Calu3 (cell line): ENCODE measurements around the gene GNAT1. TPM values are rescaled to one million over a fixed set of nuclear protein-coding genes. Genes with fewer than 3 reads are reported as not detected.

Experiments
- Bru-seq: library from RNA; stranded (reverse); fragments of 400-500 nt; gene quantifications from one replicate; lab custom pipeline; 2021; lab: Mats Ljungman, UMichigan
- BruChase-seq, 2 experiments: library from RNA; stranded (reverse); fragments of 400-500 nt; gene quantifications; one replicate each; lab custom pipeline; 2021; lab: Mats Ljungman, UMichigan
- BruUV-seq: library from RNA; stranded (reverse); fragments of 400-500 nt; replicated peaks from 2 replicates; lab custom pipeline; 2021; lab: Mats Ljungman, UMichigan
- CTCF ChIA-PET: fragments of 300-600 bp; sonication (Branson Sonifier 250); formaldehyde crosslinking; loops from one replicate; lab custom pipeline; 2022; ENCODE audit warnings: antibody characterized with exemption; lab: Charles Lee
- DNase-seq: peaks from one replicate; pipeline ENCODE4 v3.0.0; 2022
- H3K27ac Mint-ChIP-seq: one replicate; pipeline ENCODE4 v1.8.0; 2022; ENCODE audit warnings: mixed read lengths; ENCODE audit not compliant: unreplicated experiment
- H3K27me3 Mint-ChIP-seq: one replicate; pipeline ENCODE4 v1.8.0; 2022; ENCODE audit warnings: mixed read lengths; ENCODE audit not compliant: unreplicated experiment
- H3K36me3 Mint-ChIP-seq: one replicate; pipeline ENCODE4 v1.8.0; 2022; ENCODE audit warnings: mild to moderate bottlenecking, moderate library complexity, mixed read lengths; ENCODE audit not compliant: insufficient read depth, unreplicated experiment
- H3K4me1 Mint-ChIP-seq: one replicate; pipeline ENCODE4 v1.8.0; 2022; ENCODE audit warnings: mild to moderate bottlenecking, low read depth, mixed read lengths; ENCODE audit not compliant: unreplicated experiment
- H3K4me3 Mint-ChIP-seq: one replicate; pipeline ENCODE4 v1.8.0; 2022; ENCODE audit warnings: mild to moderate bottlenecking, low read depth, moderate library complexity, mixed read lengths; ENCODE audit not compliant: unreplicated experiment
- H3K9me3 Mint-ChIP-seq: one replicate; pipeline ENCODE4 v1.8.0; 2022; ENCODE audit warnings: low read depth, mixed read lengths; ENCODE audit not compliant: unreplicated experiment
- CTCF ChIP-seq: fragments of 200-600 bp; IDR thresholded peaks from one replicate; pipeline ENCODE4 v1.8.0; 2022; ENCODE audit warnings: antibody characterized with exemption; ENCODE audit not compliant: unreplicated experiment
- intact Hi-C: fragments of 100-400 bp; cut with micrococcal nuclease; formaldehyde crosslinking; loops from one replicate; pipeline ENCODE4 v1.10.0; 2022; ENCODE audit not compliant: unreplicated experiment
- long read RNA-seq: library from polyadenylated mRNA; stranded (forward); transcript quantifications from one replicate; pipeline ENCODE4 v2.0.0, GENCODE V29; 2022
- total RNA-seq: library from RNA; stranded (reverse); gene quantifications from 2 replicates; pipeline ENCODE4 v1.2.3, GENCODE V29; 2022

GNAT1 gene
- not detected in 2 replicates for total RNA-seq
- not detected for Bru-seq, nascent RNA
- not detected for BruChase-seq, experiment 1, labeled RNA remaining after a 6-hour chase
- BruChase-seq, experiment 2, labeled RNA remaining after a 2-hour chase = not detected
- long read RNA-seq = 0 reads

- no peak for TF ChIP-seq CTCF
- Mint-ChIP-seq H3K36me3 (no peaks in the 10 kb centered on the region), H3K27me3 (peaks cover 3% of the 10 kb centered on the region), H3K27ac (no peak within 1 kb of the TSS), H3K9me3 (no peaks in the 10 kb centered on the region), H3K4me1 (no peaks in the 10 kb centered on the region), H3K4me3 (no peak within 1 kb of the TSS)
- BruUV-seq = no TSS peak
- CTCF ChIA-PET = interaction anchor here (0.7 to 1.1 kb wide), 3 partner anchors 35 to 151 kb away, joined by 5 to 6 read pairs (median 5); no protein-coding TSS in a partner anchor
- no peak for DNase-seq
- intact Hi-C loops = no loop called here
Observed at GRCh38 chr3:50190936-50191660, at the start of gene GNAT1. GNAT1 (plus strand) TSS chr3:50191610; CDS start chr3:50191726, 116 bp downstream.

- Mint-ChIP-seq H3K36me3 (no peaks in the 10 kb centered on the region), H3K27me3 (peaks cover 45% of the 10 kb centered on the region), H3K4me1 (no peaks in the 10 kb centered on the region), H3K4me3 (no peak overlapping the region), H3K27ac (no peak overlapping the region), H3K9me3 (no peaks in the 10 kb centered on the region)
- CTCF ChIA-PET = no interaction called here
- no peak for DNase-seq
- intact Hi-C loops = no loop called here
- TF ChIP-seq CTCF = no peak
- BruUV-seq = no TSS peak
Observed at GRCh38 chr3:50146316-50146901, 45.0 kb upstream of the GNAT1 start.

- Mint-ChIP-seq H3K27ac (no peak overlapping the region), H3K27me3 (peaks cover 45% of the 10 kb centered on the region), H3K4me3 (no peak overlapping the region), H3K36me3 (no peaks in the 10 kb centered on the region), H3K9me3 (no peaks in the 10 kb centered on the region), H3K4me1 (no peaks in the 10 kb centered on the region)
- intact Hi-C loops = no loop called here
- BruUV-seq = no TSS peak
- no peak for DNase-seq
- no peak for TF ChIP-seq CTCF
- CTCF ChIA-PET = no interaction called here
Observed at GRCh38 chr3:50147016-50147415, 44.4 kb upstream of the GNAT1 start.

GRCh38 chr3:50147447-50147846, 44.0 kb upstream of the GNAT1 start:
- intact Hi-C loops = no loop called here
- DNase-seq = no peak
- Mint-ChIP-seq H3K4me3 (no peak overlapping the region), H3K36me3 (no peaks in the 10 kb centered on the region), H3K4me1 (no peaks in the 10 kb centered on the region), H3K27ac (no peak overlapping the region), H3K9me3 (no peaks in the 10 kb centered on the region), H3K27me3 (peaks cover 40% of the 10 kb centered on the region)
- no peak for TF ChIP-seq CTCF
- BruUV-seq = no TSS peak
- CTCF ChIA-PET = no interaction called here
